Muscle of back (tissue), 11 donors: ENCODE results near the gene SLC35A2. TPM values are rescaled to one million over a fixed set of nuclear protein-coding genes. Genes with fewer than 3 reads are reported as not detected.
"Not testable (repeated sequence)": the region's sequence is repeated elsewhere in the genome, so short reads cannot be mapped to it uniquely, and the experiment has no call there.

Experiments
- DNase-seq, 3 donors: peaks; one replicate each; pipeline versions ENCODE4 v3.0.0 to v3.0.0-alpha.2; 2013
- polyA plus RNA-seq, 10 donors: library from polyadenylated mRNA; unstranded; fragments of 120-200 nt; gene quantifications; one replicate each; pipeline ENCODE4 v1.2.1, GENCODE V29; 2013; ENCODE audit not compliant: insufficient read length in 10 of 10

The SLC35A2 gene
- polyA plus RNA-seq, 10 donors: 12.9 to 20.8 (median 16.2) TPM

- not testable (repeated sequence) for DNase-seq
Observed at GRCh38 chrX:48853494-48853893, 58.0 kb downstream of the SLC35A2 start.

Other genes with a start within 250 kb of the SLC35A2 start
- 1 to 10 TPM; 3.0 to 8.0 (median 3.9) TPM for gene WAS, start 227.8 kb downstream of the SLC35A2 start, polyA plus RNA-seq
- 1 to 10 TPM; 3.2 to 5.5 (median 3.9) TPM for gene SUV39H1, start 214.9 kb downstream of the SLC35A2 start, polyA plus RNA-seq
- gene GLOD5, start 149.9 kb downstream of the SLC35A2 start, polyA plus RNA-seq: not detected
- gene GATA1, start 125.1 kb downstream of the SLC35A2 start, polyA plus RNA-seq: 1 to 10 TPM in 2 of 10 donors, under 1 TPM in 8; 0.28 to 1.9 (median 0.65) TPM
- gene HDAC6, start 109.6 kb downstream of the SLC35A2 start, polyA plus RNA-seq: 100 to 1,000 TPM in 5 of 10 donors, 10 to 100 TPM in 5; 76.5 to 118 (median 95.7) TPM
- gene ERAS, start 85.1 kb downstream of the SLC35A2 start, polyA plus RNA-seq: not detected
- gene PCSK1N, start 76.0 kb downstream of the SLC35A2 start, polyA plus RNA-seq: under 1 TPM in 6 of 10 donors, not detected in 4; 0.15 to 0.76 (median 0.22) TPM
- 10 to 100 TPM; 24.1 to 39.0 (median 30.1) TPM for gene TIMM17B, start 13.9 kb downstream of the SLC35A2 start, polyA plus RNA-seq
- 10 to 100 TPM; 45.2 to 72.5 (median 57.7) TPM for gene PQBP1, start 13.7 kb downstream of the SLC35A2 start, polyA plus RNA-seq
- 1 to 10 TPM; 1.3 to 9.1 (median 2.1) TPM for gene PIM2, start 7.4 kb upstream of the SLC35A2 start, polyA plus RNA-seq
- gene OTUD5, start 46.0 kb upstream of the SLC35A2 start, polyA plus RNA-seq: 10 to 100 TPM; 31.5 to 41.9 (median 34.9) TPM
- gene KCND1, start 60.2 kb upstream of the SLC35A2 start, polyA plus RNA-seq: 1 to 10 TPM in 6 of 10 donors, under 1 TPM in 4; 0.87 to 2.2 (median 1.3) TPM
- gene GRIPAP1, start 90.6 kb upstream of the SLC35A2 start, polyA plus RNA-seq: 10 to 100 TPM; 16.9 to 34.3 (median 23.9) TPM
- 10 to 100 TPM; 17.6 to 26.0 (median 21.0) TPM for gene TFE3, start 131.7 kb upstream of the SLC35A2 start, polyA plus RNA-seq
- 1 to 10 TPM; 3.2 to 5.3 (median 3.8) TPM for gene CCDC120, start 147.4 kb upstream of the SLC35A2 start, polyA plus RNA-seq
- gene PRAF2, start 162.4 kb upstream of the SLC35A2 start, polyA plus RNA-seq: 10 to 100 TPM; 16.4 to 28.4 (median 22.5) TPM
- gene WDR45, start 168.2 kb upstream of the SLC35A2 start, polyA plus RNA-seq: 10 to 100 TPM; 26.6 to 49.1 (median 34.1) TPM
- 10 to 100 TPM; 15.4 to 19.0 (median 18.0) TPM for gene GPKOW, start 212.1 kb upstream of the SLC35A2 start, polyA plus RNA-seq